Measurements from ENCODE around the gene GLTP. TPM values are rescaled to one million over a fixed set of nuclear protein-coding genes. Genes with fewer than 3 reads are reported as not detected.

The GLTP gene
- total RNA-seq, 1 experiment from 2014 or later = 25.8 TPM

DNA sequence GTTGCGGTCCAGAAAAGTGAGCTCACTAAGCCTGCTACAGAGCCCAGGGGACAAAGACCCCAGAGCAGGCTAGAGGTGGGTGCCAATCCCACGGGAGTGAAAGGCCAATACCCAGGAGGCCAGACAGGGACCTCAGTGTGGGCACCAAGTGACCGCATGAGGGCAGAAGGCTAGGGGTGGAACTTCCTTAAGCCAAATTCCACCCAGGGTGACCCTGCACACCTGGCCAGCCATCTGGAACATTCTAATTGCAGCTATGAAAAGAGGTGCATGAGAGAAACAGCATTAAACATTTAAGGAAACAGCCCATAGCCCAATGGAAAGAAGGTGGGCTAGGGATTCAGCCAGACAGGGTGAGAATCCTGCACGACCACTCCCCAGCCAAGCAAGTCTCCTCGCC lies 19.4 kb downstream of the GLTP start (continued):
- TF ChIP-seq, protein P1, sequence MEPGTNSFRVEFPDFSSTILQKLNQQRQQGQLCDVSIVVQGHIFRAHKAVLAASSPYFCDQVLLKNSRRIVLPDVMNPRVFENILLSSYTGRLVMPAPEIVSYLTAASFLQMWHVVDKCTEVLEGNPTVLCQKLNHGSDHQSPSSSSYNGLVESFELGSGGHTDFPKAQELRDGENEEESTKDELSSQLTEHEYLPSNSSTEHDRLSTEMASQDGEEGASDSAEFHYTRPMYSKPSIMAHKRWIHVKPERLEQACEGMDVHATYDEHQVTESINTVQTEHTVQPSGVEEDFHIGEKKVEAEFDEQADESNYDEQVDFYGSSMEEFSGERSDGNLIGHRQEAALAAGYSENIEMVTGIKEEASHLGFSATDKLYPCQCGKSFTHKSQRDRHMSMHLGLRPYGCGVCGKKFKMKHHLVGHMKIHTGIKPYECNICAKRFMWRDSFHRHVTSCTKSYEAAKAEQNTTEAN (CRISPR knock-in tag; IDR thresholded peaks at IDR 0.05) = no peak

DNA sequence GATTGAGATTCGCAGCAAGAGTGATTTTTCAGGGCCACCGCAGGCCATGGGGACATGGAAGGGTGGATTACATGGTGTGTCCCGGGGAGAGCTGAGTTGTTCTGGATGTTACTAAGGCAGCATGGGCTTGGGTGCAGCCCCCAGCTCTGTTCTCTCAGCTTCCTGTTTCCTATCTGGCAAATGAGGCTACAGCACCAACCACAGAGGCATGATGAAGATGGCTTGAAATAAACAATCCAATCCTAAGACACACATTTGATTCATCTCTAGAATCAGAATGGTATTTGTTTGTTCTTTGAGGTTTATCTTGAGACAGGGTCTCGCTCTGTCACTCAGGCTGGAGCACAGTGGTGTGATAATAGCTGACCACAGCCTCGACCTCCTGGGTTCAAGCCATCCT lies 21.6 kb downstream of the GLTP start:
- ATAC-seq = no peak
- CTCF ChIA-PET = interaction anchor here (1.1 to 1.2 kb wide), 2 partner anchors 8 to 13 kb away, joined by 5 to 6 read pairs; no protein-coding TSS in a partner anchor
- H3K27me3 Mint-ChIP-seq (ENCODE audit: low read depth) = no peaks in the 10 kb centered on the region
- no peak overlapping the region for H3K4me3 Mint-ChIP-seq
- H3K9me3 Mint-ChIP-seq = no peaks in the 10 kb centered on the region
- TF ChIP-seq, protein P2, sequence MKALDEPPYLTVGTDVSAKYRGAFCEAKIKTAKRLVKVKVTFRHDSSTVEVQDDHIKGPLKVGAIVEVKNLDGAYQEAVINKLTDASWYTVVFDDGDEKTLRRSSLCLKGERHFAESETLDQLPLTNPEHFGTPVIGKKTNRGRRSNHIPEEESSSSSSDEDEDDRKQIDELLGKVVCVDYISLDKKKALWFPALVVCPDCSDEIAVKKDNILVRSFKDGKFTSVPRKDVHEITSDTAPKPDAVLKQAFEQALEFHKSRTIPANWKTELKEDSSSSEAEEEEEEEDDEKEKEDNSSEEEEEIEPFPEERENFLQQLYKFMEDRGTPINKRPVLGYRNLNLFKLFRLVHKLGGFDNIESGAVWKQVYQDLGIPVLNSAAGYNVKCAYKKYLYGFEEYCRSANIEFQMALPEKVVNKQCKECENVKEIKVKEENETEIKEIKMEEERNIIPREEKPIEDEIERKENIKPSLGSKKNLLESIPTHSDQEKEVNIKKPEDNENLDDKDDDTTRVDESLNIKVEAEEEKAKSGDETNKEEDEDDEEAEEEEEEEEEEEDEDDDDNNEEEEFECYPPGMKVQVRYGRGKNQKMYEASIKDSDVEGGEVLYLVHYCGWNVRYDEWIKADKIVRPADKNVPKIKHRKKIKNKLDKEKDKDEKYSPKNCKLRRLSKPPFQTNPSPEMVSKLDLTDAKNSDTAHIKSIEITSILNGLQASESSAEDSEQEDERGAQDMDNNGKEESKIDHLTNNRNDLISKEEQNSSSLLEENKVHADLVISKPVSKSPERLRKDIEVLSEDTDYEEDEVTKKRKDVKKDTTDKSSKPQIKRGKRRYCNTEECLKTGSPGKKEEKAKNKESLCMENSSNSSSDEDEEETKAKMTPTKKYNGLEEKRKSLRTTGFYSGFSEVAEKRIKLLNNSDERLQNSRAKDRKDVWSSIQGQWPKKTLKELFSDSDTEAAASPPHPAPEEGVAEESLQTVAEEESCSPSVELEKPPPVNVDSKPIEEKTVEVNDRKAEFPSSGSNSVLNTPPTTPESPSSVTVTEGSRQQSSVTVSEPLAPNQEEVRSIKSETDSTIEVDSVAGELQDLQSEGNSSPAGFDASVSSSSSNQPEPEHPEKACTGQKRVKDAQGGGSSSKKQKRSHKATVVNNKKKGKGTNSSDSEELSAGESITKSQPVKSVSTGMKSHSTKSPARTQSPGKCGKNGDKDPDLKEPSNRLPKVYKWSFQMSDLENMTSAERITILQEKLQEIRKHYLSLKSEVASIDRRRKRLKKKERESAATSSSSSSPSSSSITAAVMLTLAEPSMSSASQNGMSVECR (CRISPR knock-in tag; IDR thresholded peaks at IDR 0.05; ENCODE audit: borderline replicate concordance) = no peak
- TF ChIP-seq MXD4 (CRISPR knock-in tag; IDR thresholded peaks at IDR 0.05; ENCODE audit: borderline replicate concordance) (no peak), ZNF671 (CRISPR knock-in tag; IDR thresholded peaks at IDR 0.05) (no peak), NR2C2 (CRISPR knock-in tag; IDR thresholded peaks at IDR 0.05) (no peak), JUN (CRISPR knock-in tag; IDR thresholded peaks at IDR 0.05) (no peak), FOXK1 (CRISPR knock-in tag; IDR thresholded peaks at IDR 0.05) (no peak), IRF2 (CRISPR knock-in tag; IDR thresholded peaks at IDR 0.05; ENCODE audit: borderline replicate concordance, low read depth) (no peak), KAT7 (CRISPR knock-in tag; IDR thresholded peaks at IDR 0.05; ENCODE audit: borderline replicate concordance) (no peak), ESRRA (CRISPR knock-in tag; IDR thresholded peaks at IDR 0.05; ENCODE audit: borderline replicate concordance) (no peak)
- TF ChIP-seq, protein P3, sequence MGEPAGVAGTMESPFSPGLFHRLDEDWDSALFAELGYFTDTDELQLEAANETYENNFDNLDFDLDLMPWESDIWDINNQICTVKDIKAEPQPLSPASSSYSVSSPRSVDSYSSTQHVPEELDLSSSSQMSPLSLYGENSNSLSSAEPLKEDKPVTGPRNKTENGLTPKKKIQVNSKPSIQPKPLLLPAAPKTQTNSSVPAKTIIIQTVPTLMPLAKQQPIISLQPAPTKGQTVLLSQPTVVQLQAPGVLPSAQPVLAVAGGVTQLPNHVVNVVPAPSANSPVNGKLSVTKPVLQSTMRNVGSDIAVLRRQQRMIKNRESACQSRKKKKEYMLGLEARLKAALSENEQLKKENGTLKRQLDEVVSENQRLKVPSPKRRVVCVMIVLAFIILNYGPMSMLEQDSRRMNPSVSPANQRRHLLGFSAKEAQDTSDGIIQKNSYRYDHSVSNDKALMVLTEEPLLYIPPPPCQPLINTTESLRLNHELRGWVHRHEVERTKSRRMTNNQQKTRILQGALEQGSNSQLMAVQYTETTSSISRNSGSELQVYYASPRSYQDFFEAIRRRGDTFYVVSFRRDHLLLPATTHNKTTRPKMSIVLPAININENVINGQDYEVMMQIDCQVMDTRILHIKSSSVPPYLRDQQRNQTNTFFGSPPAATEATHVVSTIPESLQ (CRISPR knock-in tag; IDR thresholded peaks at IDR 0.05) = no peak
- TF ChIP-seq, protein P4, sequence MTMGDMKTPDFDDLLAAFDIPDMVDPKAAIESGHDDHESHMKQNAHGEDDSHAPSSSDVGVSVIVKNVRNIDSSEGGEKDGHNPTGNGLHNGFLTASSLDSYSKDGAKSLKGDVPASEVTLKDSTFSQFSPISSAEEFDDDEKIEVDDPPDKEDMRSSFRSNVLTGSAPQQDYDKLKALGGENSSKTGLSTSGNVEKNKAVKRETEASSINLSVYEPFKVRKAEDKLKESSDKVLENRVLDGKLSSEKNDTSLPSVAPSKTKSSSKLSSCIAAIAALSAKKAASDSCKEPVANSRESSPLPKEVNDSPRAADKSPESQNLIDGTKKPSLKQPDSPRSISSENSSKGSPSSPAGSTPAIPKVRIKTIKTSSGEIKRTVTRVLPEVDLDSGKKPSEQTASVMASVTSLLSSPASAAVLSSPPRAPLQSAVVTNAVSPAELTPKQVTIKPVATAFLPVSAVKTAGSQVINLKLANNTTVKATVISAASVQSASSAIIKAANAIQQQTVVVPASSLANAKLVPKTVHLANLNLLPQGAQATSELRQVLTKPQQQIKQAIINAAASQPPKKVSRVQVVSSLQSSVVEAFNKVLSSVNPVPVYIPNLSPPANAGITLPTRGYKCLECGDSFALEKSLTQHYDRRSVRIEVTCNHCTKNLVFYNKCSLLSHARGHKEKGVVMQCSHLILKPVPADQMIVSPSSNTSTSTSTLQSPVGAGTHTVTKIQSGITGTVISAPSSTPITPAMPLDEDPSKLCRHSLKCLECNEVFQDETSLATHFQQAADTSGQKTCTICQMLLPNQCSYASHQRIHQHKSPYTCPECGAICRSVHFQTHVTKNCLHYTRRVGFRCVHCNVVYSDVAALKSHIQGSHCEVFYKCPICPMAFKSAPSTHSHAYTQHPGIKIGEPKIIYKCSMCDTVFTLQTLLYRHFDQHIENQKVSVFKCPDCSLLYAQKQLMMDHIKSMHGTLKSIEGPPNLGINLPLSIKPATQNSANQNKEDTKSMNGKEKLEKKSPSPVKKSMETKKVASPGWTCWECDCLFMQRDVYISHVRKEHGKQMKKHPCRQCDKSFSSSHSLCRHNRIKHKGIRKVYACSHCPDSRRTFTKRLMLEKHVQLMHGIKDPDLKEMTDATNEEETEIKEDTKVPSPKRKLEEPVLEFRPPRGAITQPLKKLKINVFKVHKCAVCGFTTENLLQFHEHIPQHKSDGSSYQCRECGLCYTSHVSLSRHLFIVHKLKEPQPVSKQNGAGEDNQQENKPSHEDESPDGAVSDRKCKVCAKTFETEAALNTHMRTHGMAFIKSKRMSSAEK (CRISPR knock-in tag; IDR thresholded peaks at IDR 0.05; ENCODE audit: borderline replicate concordance) = no peak
- TF ChIP-seq, protein P5, sequence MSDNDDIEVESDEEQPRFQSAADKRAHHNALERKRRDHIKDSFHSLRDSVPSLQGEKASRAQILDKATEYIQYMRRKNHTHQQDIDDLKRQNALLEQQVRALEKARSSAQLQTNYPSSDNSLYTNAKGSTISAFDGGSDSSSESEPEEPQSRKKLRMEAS (CRISPR knock-in tag; IDR thresholded peaks at IDR 0.05) = no peak
- POLR2A ChIA-PET = interaction anchor here (0.7 kb wide), 1 partner anchor 13 kb away, joined by 3 read pairs; no protein-coding TSS in a partner anchor
- H3K36me3 Mint-ChIP-seq = peaks cover 3% of the 10 kb centered on the region; the same call in 1 of the 2 replicates
- H3K27ac Mint-ChIP-seq = no peak overlapping the region
- H3K4me1 Mint-ChIP-seq = peaks cover under 1% of the 10 kb centered on the region; the same call in 1 of the 2 replicates
- no peak for DNase-seq (ENCODE audit: low spot score)

Data from WTC11 (cell line).